ENCODE results near the gene SAMSN1. TPM values are rescaled to one million over a fixed set of nuclear protein-coding genes. Genes with fewer than 3 reads are reported as not detected.

Gene SAMSN1
- total RNA-seq, 4 donors from 2014 or later, result 1.1 to 6.1 (median 3.9) TPM

- no peak for DNase-seq
- intact Hi-C loops (cut with DNase I), result no loop called here
- Histone ChIP-seq H3K27ac (no peak overlapping the region), H3K4me1 (peaks cover 0 to 7% (median 0%) of the 10 kb centered on the region in 3 donors), H3K36me3 (no peaks in the 10 kb centered on the region), H3K9me3 (no peaks in the 10 kb centered on the region), H3K27me3 (no peaks in the 10 kb centered on the region), H3K4me3 (no peak overlapping the region)
- TF ChIP-seq CTCF (IDR thresholded peaks at IDR 0.05) (no peak), POLR2A (IDR thresholded peaks at IDR 0.05) (no peak)
Measured at GRCh38 chr21:14538483-14538882, 7.6 kb downstream of the SAMSN1 start.

GRCh38 chr21:14536929-14537328 lies 9.2 kb downstream of the SAMSN1 start:
- intact Hi-C loops (cut with DNase I), result no loop called here
- 92 to 95% methylated on average over 5 of the region's 5 CpGs for WGBS, 2 donors

GRCh38 chr21:14535702-14536101 lies 10.4 kb downstream of the SAMSN1 start:
- H3K27ac ChIP-seq, result no peak overlapping the region
- DNase-seq, result no peak
- no peaks in the 10 kb centered on the region for H3K9me3 ChIP-seq
- H3K4me1 ChIP-seq, result peaks cover 0 to 7% (median 0%) of the 10 kb centered on the region in 3 donors
- H3K27me3 ChIP-seq, result no peaks in the 10 kb centered on the region
- no peak overlapping the region for H3K4me3 ChIP-seq
- TF ChIP-seq POLR2A (IDR thresholded peaks at IDR 0.05), result no peak
- TF ChIP-seq CTCF (IDR thresholded peaks at IDR 0.05), result no peak
- H3K36me3 ChIP-seq, result no peaks in the 10 kb centered on the region
- intact Hi-C loops (cut with DNase I), result no loop called here

More at GRCh38 chr21:14536929-14537328, 9.2 kb downstream of the SAMSN1 start:
- Histone ChIP-seq H3K9me3 (no peaks in the 10 kb centered on the region), H3K4me1 (peaks cover 0 to 7% (median 0%) of the 10 kb centered on the region in 3 donors), H3K27me3 (no peaks in the 10 kb centered on the region), H3K4me3 (no peak overlapping the region), H3K27ac (no peak overlapping the region), H3K36me3 (no peaks in the 10 kb centered on the region)
- no peak for DNase-seq
- TF ChIP-seq CTCF (IDR thresholded peaks at IDR 0.05), result no peak
- TF ChIP-seq POLR2A (IDR thresholded peaks at IDR 0.05), result no peak

- intact Hi-C loops (cut with DNase I), result no loop called here
- DNase-seq, result no peak
- Histone ChIP-seq H3K27ac (peak overlapping the region in 3 of 4 donors; percentile 17 to 69 (median 19)), H3K36me3 (no peaks in the 10 kb centered on the region), H3K4me1 (peaks cover 0 to 7% (median 0%) of the 10 kb centered on the region in 3 donors), H3K9me3 (no peaks in the 10 kb centered on the region), H3K27me3 (no peaks in the 10 kb centered on the region), H3K4me3 (peak overlapping the region in 1 of 4 donors; percentile 33)
- TF ChIP-seq CTCF (IDR thresholded peaks at IDR 0.05) (no peak), POLR2A (IDR thresholded peaks at IDR 0.05) (peak in 1 of 4 donors; percentile 30)
- WGBS, 2 donors, result 38 to 40% methylated on average over 6 of the region's 6 CpGs
Measured at GRCh38 chr21:14533499-14534428, 12.4 kb downstream of the SAMSN1 start.

GRCh38 chr21:14531757-14532316 lies 14.3 kb downstream of the SAMSN1 start:
- peaks cover 0 to 7% (median 0%) of the 10 kb centered on the region in 3 donors for H3K4me1 ChIP-seq
- H3K27ac ChIP-seq, result no peak overlapping the region
- 77 to 79% methylated on average over 3 of the region's 3 CpGs for WGBS, 2 donors
- no peak overlapping the region for H3K4me3 ChIP-seq
- H3K27me3 ChIP-seq, result no peaks in the 10 kb centered on the region
- no peaks in the 10 kb centered on the region for H3K36me3 ChIP-seq
- intact Hi-C loops (cut with DNase I), result no loop called here
- no peak for DNase-seq
- no peaks in the 10 kb centered on the region for H3K9me3 ChIP-seq
- no peak for TF ChIP-seq CTCF (IDR thresholded peaks at IDR 0.05)
- no peak for TF ChIP-seq POLR2A (IDR thresholded peaks at IDR 0.05)

Data from esophagus squamous epithelium (tissue), 5 donors.